Gastrocnemius medialis (tissue), 4 donors: ENCODE measurements around the gene C4orf50. TPM values are rescaled to one million over a fixed set of nuclear protein-coding genes. Genes with fewer than 3 reads are reported as not detected.

Experiments
- ATAC-seq, 2 donors: fragments of 150-250 bp; one replicate each; pipeline ENCODE4 v1.9.1; 2016
- DNase-seq, 2 donors: peaks; one replicate each; pipeline ENCODE4 v3.0.0-alpha.2; 2019
- H3K27ac ChIP-seq, 4 donors: fragments of 200-600 bp; sonication (generic); 1 replicate in 1 of 4; 2 replicates in 3 of 4; pipeline ENCODE4 v1.5.1; 2016 to 2018; ENCODE audit warnings: mild to moderate bottlenecking in 2 of 4, moderate library complexity in 1 of 4
- H3K27me3 ChIP-seq, 3 donors: fragments of 200-600 bp; sonication (generic) in 2 of 3; 1 replicate in 1 of 3; 2 replicates in 2 of 3; pipeline versions ENCODE4 v1.5.1 to v1.6.0; 2016 to 2019; ENCODE audit warnings: mild to moderate bottlenecking in 1 of 3, moderate library complexity in 1 of 3
- H3K36me3 ChIP-seq, 2 donors: fragments of 200-600 bp; sonication (generic) in 1 of 2; one replicate each; pipeline ENCODE4 v1.5.1; 2017 to 2018
- H3K4me1 ChIP-seq, 2 donors: fragments of 200-600 bp; sonication (generic) in 1 of 2; one replicate each; pipeline ENCODE4 v1.5.1; 2016 to 2017; ENCODE audit warnings: mild to moderate bottlenecking in 2 of 2
- H3K4me3 ChIP-seq, 4 donors: fragments of 200-600 bp; sonication (generic) in 3 of 4; 1 replicate in 1 of 4; 2 replicates in 3 of 4; pipeline ENCODE4 v1.5.1; 2016 to 2019; ENCODE audit warnings: mild to moderate bottlenecking in 2 of 4
- H3K9me3 ChIP-seq, 3 donors: fragments of 200-600 bp; sonication (generic) in 2 of 3; 1 replicate in 1 of 3; 2 replicates in 2 of 3; pipeline ENCODE4 v1.5.1; 2016 to 2019
- CTCF ChIP-seq, 5 experiments: fragments of 450-650 bp in 3 of 5; fragments of 200-600 bp in 2 of 5; sonication (generic) in 2 of 5; IDR thresholded peaks in 4 of 5; conservative IDR thresholded peaks in 1 of 5; 1 replicate in 4 of 5; 2 replicates in 1 of 5; pipeline ENCODE4 v1.5.1; 2016 to 2019; ENCODE audit warnings: antibody characterized with exemption in 5 of 5, mild to moderate bottlenecking in 3 of 5, moderate library complexity in 3 of 5
- POLR2A ChIP-seq, 2 donors: fragments of 450-650 bp; IDR thresholded peaks; one replicate each; pipeline ENCODE4 v1.6.1; 2017; ENCODE audit warnings: antibody characterized with exemption in 2 of 2, mild to moderate bottlenecking in 2 of 2, moderate library complexity in 2 of 2
- in situ Hi-C, 4 donors: fragments of 200-750 bp; cut with MboI; loops; one replicate each; pipeline versions ENCODE4 v1.15.0 to v1.8.0; 2017; ENCODE audit warnings: low sequenced_read_pairs in 4 of 4
- intact Hi-C: fragments of 100-400 bp; cut with DNase I; formaldehyde crosslinking; loops from one replicate; pipeline ENCODE4 v1.15.1; 2023; ENCODE audit warnings: low total_unique reads
- total RNA-seq, 4 donors: library from RNA; depleted of rRNA; stranded (reverse); fragments of >200 nt; gene quantifications; one replicate each; pipeline versions ENCODE4 v1.1.0 to v1.2.3, GENCODE V29; 2016

Gene C4orf50
- total RNA-seq, 4 donors from 2014 or later: 0.03 TPM; not detected in 3

GRCh38 chr4:6013564-6013963, 4.7 kb downstream of the C4orf50 start:
- Histone ChIP-seq H3K4me3 (no peak overlapping the region), H3K9me3 (no peaks in the 10 kb centered on the region), H3K27ac (no peak overlapping the region), H3K4me1 (no peaks in the 10 kb centered on the region), H3K27me3 (peaks cover 0 to 6% (median 0%) of the 10 kb centered on the region in 3 donors), H3K36me3 (no peaks in the 10 kb centered on the region)
- intact Hi-C loops: no loop called here
- TF ChIP-seq POLR2A (IDR thresholded peaks at IDR 0.05): no peak
- TF ChIP-seq CTCF (IDR thresholded peaks at IDR 0.05 in 4 of 5, conservative IDR thresholded peaks at IDR 0.05 in 1 of 5): no peak
- in situ Hi-C loops: no loop called here
- DNase-seq (no peak), ATAC-seq (no peak)

GRCh38 chr4:6012200-6012599, 6.0 kb downstream of the C4orf50 start:
- in situ Hi-C loops (no loop called here), intact Hi-C loops (no loop called here)
- ATAC-seq (no peak), DNase-seq (no peak)
- Histone ChIP-seq H3K9me3 (no peaks in the 10 kb centered on the region), H3K36me3 (no peaks in the 10 kb centered on the region), H3K4me1 (no peaks in the 10 kb centered on the region), H3K4me3 (no peak overlapping the region), H3K27me3 (peaks cover 0 to 8% (median 0%) of the 10 kb centered on the region in 3 donors), H3K27ac (no peak overlapping the region)
- no peak for TF ChIP-seq POLR2A (IDR thresholded peaks at IDR 0.05)
- TF ChIP-seq CTCF (IDR thresholded peaks at IDR 0.05 in 4 of 5, conservative IDR thresholded peaks at IDR 0.05 in 1 of 5): no peak

- DNase-seq (no peak), ATAC-seq (no peak)
- H3K4me1 ChIP-seq: no peaks in the 10 kb centered on the region
- TF ChIP-seq POLR2A (IDR thresholded peaks at IDR 0.05) (no peak), CTCF (IDR thresholded peaks at IDR 0.05 in 4 of 5, conservative IDR thresholded peaks at IDR 0.05 in 1 of 5) (no peak)
- H3K4me3 ChIP-seq: no peak overlapping the region
- H3K27ac ChIP-seq: no peak overlapping the region
- intact Hi-C loops (no loop called here), in situ Hi-C loops (no loop called here)
- H3K36me3 ChIP-seq: no peaks in the 10 kb centered on the region
- no peaks in the 10 kb centered on the region for H3K9me3 ChIP-seq
- H3K27me3 ChIP-seq: peaks cover 0 to 8% (median under 1%) of the 10 kb centered on the region in 3 donors
These were observed 6.5 kb downstream of the C4orf50 start for GRCh38 chr4:6011686-6012085.

GRCh38 chr4:6011271-6011671, 7.0 kb downstream of the C4orf50 start:
- peaks cover 0 to 8% (median 5%) of the 10 kb centered on the region in 3 donors for H3K27me3 ChIP-seq
- intact Hi-C loops: no loop called here

More at GRCh38 chr4:6011271-6011671, 7.0 kb downstream of the C4orf50 start:
- no peak for DNase-seq
- in situ Hi-C loops: no loop called here
- TF ChIP-seq POLR2A (IDR thresholded peaks at IDR 0.05) (no peak), CTCF (IDR thresholded peaks at IDR 0.05 in 4 of 5, conservative IDR thresholded peaks at IDR 0.05 in 1 of 5) (no peak)
- Histone ChIP-seq H3K36me3 (no peaks in the 10 kb centered on the region), H3K4me3 (no peak overlapping the region), H3K4me1 (no peaks in the 10 kb centered on the region), H3K9me3 (no peaks in the 10 kb centered on the region), H3K27ac (no peak overlapping the region)
- no peak for ATAC-seq
